ENCODE results near the gene PLA2G2C. TPM values are rescaled to one million over a fixed set of nuclear protein-coding genes. Genes with fewer than 3 reads are reported as not detected.

PLA2G2C gene
- total and polyA plus RNA-seq, 2 of the 8 experiments (the other 6 are each of a cell fraction or from before 2014, with no cell fraction given) = not detected

- TF ChIP-seq EZH2 (IDR thresholded peaks at IDR 0.05; ENCODE audit: low read depth, low read length, severe bottlenecking) (no peak), MAFK (IDR thresholded peaks at IDR 0.05; ENCODE audit: low read depth, low read length) (no peak)
Measured at GRCh38 chr1:20138346-20138745, 48.0 kb downstream of the PLA2G2C start (continued).

Data from H1 (cell line).